AG09319 (cell line): ENCODE data around the gene HEYL.

Source experiments
- DNase-seq: peaks from one replicate; pipeline ENCODE4 v3.0.0-alpha.2; 2010; ENCODE audit warnings: low read depth; ENCODE audit errors: extremely low read depth
- TF ChIP-seq, protein P1 (sequence below): IDR thresholded peaks from 2 replicates; pipeline ENCODE4 v1.5.1; 2011; ENCODE audit warnings: low read depth, mild to moderate bottlenecking, inconsistent platforms, low read length, moderate library complexity

HEYL gene

GRCh38 chr1:39632682-39633417 lies 6.6 kb downstream of the HEYL start:
- DNase-seq, result peak; percentile 14
- TF ChIP-seq, protein P1, sequence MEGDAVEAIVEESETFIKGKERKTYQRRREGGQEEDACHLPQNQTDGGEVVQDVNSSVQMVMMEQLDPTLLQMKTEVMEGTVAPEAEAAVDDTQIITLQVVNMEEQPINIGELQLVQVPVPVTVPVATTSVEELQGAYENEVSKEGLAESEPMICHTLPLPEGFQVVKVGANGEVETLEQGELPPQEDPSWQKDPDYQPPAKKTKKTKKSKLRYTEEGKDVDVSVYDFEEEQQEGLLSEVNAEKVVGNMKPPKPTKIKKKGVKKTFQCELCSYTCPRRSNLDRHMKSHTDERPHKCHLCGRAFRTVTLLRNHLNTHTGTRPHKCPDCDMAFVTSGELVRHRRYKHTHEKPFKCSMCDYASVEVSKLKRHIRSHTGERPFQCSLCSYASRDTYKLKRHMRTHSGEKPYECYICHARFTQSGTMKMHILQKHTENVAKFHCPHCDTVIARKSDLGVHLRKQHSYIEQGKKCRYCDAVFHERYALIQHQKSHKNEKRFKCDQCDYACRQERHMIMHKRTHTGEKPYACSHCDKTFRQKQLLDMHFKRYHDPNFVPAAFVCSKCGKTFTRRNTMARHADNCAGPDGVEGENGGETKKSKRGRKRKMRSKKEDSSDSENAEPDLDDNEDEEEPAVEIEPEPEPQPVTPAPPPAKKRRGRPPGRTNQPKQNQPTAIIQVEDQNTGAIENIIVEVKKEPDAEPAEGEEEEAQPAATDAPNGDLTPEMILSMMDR, result no peak

DNA sequence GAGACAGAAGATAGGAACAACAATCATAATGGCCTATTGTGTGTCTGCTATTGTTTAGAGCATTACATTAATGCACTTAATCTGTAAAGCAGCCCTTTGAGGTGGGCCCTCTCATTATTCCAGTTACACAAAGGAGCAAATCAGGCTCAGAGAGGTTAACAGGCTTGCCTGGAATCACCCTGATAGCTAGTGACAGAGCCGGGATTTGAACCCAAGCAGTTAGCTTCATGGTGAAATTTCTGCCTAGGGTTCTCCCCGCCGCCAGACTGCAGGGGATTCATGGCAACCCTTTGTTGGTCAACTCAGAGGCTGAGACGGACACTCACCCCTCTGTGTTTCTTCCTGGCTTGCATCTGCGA lies 7.1 kb downstream of the HEYL start:
- TF ChIP-seq, protein P1, result no peak
- DNase-seq, result no peak

DNA sequence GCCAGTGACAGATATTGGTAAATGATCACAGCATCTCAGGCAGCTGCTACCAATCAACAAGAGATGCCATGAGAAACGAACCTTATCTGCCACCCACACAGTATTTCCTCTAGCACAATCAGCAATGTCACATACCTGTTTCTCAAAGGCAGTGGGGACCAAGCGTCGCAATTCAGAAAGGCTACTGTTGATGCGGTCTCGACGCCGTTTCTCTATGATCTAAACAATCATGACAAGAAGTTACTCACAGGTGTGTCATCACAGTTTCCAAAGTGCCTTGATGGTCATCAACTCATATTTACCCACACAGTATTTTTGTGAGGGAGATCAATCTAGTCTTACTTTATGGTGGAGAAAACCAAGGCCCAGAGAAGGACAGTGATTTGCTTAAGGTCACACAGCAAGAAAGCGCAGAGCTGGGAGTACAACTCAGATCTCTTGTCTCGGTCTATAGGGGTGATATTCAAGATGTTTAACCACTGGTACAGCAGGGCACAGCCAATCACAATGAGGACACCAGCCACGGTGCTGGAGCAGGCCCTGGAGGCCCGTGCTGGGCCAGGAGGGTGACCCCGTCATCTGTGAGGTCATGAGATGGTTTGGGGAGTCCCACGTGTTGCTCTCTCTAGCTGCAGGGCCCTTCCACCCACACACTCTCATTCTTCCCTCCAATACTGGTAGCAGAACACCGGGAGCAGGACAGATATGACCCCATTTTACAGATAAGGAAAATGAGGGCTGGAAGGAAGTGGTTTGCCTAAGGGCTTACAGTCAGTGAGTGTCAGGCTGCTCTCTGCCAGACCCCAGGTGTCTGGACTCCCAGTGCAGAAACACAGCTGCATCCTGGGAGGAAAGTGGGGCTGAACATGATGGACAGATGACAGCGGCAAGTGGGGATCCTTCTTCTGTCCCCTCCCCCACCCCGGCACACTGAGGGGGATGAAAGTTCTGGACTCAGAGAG lies 7.8 kb downstream of the HEYL start:
- DNase-seq, result no peak
- TF ChIP-seq, protein P1, result no peak

DNA sequence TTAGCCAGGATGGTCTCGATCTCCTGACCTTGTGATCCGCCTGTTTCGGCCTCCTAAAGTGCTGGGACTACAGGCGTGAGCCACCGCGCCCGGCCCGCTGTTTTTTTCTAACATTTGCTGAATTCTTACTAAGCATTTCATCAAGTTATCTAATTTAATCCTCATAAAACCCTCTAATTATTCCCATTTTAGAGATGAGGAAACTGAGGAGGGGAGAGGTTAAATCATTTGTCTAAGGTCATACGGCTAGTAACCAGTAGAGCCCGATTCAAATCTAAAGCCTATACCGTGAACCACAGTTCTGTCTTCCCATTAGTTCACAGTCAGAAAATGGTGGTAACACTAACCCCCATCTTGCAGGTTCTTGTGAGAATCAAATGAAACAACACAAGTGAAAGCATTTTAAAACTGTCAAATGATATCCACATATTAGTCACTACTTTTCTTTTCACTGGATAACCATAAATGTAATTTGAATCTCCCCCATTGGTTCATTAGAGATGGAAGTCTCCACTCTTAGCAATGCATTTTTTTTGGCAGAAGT lies 10.6 kb downstream of the HEYL start:
- DNase-seq, result no peak
- TF ChIP-seq, protein P1, result no peak

DNA sequence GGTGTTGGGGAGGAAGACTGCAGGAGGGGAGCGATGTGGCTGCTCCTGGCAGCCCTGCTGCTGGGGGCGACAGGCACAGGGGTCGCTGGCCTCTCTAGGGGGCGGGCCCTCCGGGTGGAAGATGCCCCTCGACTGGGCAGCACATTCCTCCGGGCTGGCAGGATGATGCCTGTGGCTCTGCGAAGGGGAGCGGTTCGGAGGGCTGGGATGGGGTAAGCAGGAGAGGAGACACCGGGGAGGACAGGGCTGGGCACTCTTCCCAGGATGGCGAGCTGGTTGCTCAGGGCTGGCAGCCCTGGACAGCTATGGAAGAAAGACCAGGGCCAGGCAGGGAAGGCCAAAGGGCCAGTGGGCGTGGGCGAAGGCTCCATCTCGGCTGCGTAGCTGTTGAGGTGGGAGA lies 12.8 kb downstream of the HEYL start:
- DNase-seq, result no peak
- TF ChIP-seq, protein P1, result no peak

DNA sequence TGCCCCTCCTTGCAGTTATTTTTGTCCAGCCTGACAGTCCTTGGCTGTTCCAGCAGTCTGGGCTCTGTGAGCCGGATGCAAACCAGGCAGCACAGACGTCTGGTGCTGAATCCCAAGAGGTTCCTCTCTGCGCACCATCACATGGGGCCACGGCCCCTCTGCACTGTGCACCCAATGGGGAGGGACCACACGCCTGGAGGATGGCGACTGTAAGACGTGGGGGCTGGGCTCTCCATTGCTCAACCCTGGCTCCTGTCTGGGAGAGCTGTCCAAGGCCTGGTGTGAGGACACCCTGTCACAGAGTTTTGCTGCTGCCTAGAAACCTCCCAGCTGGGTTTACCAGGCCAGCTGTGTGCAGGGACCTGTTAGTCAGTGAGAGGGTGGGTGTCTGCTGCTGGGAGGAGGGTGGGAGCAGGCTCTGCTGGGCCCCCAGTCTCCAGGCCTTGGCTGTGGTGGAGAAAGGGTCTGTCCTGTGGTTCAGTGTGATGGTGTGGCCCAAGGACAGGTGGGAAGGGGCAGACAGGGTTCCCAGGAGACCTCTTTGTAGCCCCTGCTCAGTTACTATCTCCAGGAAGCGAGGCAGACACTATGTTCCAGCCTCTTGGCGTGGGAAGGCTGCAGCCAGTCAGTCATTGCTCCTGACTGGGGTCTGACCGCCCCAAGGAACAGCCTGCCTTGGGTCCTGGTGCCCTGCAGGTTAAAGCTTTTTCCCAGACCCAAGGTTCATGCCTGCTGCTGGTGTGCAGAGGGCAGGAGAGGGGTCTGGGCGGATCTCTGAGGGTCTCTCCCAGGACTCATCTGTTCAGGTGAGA lies 13.8 kb downstream of the HEYL start:
- DNase-seq, result no peak
- TF ChIP-seq, protein P1, result no peak
